GM19351 (cell line): Measurements from ENCODE around the gene PALS2.

Experiments used
- ATAC-seq: cut with Tn5 transposase; IDR thresholded peaks from one replicate; pipeline ENCODE4 v1.9.1; 2021; ENCODE audit warnings: mild to moderate bottlenecking, moderate library complexity; ENCODE audit not compliant: unreplicated experiment

The PALS2 gene

DNA sequence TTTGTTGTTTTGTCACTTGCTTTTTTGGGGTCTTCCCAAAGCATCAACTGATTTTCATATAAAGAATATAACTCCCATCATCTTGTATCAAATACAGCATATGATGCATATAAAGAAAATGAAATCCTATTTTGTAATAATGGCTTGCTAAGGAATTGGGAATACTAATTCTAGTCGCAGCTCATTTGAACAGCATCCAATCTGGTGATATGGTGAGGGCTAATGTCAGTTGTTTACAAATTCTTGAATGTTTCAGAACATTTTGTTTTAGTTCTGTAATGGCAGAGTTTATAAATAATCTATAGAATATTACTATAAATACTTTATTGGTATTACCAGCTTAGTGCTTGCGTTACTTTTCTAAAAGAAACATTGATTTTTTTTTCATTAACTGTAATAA lies 8.9 kb downstream of the PALS2 start:
- ATAC-seq: no peak

DNA sequence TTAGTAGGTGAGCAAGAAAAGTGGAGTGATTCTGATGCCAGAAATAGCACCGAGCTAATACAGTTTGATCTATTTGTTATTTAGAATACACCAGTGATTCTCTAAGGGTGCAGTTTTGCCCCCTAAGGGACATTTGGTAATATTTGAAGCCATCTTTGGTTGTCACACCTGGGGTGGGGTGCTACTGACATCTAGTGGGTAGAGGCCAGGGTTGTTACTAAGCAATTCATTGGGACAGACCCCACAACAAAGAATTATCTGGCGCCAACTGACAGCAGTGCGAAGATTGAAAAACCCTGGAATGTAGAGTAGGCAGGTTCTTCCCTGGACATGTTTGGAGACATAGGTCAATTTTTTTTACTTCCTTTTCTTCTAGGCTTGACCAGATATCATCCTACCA lies 14.6 kb downstream of the PALS2 start:
- peak; percentile 55 for ATAC-seq

DNA sequence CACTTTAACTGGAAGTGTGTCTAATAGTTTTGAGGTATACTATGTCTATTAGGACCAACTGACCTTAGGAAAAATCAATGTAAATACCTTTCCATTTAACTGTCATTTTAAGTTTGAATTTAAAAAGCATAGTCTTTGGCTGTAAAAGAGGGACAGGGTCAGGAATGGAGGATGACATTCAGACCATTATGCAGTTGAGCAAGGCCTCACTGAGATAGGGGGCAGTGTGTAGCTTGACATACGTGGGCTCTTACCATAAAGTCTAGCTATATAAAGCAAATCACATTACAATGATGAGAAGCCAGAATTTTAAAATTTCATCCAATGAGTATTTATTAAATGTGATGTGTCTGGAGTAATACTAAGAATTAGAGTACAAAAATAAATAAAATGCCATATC lies 17.9 kb downstream of the PALS2 start:
- ATAC-seq: no peak

DNA sequence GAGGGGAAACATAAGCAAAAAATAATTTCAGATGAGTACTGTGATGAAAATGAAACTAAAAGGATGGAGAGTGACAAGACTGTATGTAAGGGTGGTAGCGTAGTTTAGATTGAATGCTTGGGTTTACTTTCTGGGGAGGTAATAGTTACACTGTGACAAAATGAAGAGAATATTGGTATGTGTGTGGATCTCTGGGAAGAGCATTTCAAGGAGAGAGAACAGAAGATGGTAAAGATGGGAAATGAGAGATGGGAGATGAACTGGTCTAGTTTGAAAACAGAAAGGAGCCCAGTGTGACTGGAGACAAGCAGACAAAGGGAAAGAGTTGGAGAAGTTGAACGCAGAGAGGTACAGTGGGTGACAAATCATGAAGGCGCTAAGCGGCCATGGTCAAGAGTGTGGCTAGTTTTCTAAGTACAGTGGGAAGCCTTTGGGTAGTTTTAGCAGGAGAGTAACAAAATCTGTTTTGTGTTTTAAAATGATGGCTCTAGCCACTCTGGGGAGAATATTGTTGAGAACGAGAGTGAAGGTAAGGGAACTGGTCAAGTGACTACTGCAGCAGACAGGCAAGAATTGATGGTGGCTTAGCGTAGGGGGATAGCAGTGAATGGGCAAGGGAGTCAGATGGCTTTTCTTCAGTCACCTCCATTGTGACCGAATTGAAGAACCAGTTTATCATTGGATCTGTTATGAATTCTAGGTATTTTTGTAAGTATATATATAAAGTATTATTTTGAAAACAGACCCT lies 22.6 kb downstream of the PALS2 start:
- ATAC-seq: peak; percentile 61

DNA sequence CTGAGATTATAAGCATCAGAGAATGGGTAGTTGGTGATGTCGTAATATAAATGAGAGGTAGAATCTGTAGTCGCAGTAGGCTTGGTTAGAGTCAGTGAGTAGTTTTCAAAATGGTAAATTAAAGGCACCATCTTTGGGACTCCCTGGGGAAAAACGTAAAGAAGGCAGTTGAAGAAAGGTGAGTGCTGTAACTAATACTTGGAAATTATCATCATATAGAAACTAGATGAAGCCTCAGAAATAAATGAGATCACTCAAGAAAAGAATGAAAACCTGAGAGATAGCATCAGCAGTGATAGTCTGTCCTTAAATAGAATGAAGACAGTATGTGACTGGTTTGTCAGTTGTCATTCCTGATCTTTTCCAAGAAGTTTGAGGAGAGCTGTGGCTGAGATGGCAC lies 23.8 kb downstream of the PALS2 start:
- peak; percentile 41 for ATAC-seq

DNA sequence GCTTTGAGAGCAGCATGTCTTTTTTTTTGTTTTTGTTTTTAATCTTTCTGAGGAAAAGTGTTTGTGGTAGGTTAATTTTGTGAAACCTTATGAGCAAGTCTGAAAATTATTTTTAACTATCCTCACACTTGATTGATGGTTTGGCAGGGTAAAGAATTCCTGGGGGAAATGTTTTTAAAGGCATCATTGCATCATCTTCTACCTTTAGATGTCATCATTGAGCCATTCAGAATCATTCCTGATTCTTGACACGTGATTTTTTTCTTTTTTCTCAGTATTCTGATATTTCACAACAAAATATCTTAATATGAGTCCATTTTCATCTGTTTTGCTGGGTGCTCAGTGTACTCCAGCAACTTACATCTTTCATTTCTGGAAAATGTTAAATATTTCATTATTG lies 28.3 kb downstream of the PALS2 start:
- ATAC-seq: no peak

DNA sequence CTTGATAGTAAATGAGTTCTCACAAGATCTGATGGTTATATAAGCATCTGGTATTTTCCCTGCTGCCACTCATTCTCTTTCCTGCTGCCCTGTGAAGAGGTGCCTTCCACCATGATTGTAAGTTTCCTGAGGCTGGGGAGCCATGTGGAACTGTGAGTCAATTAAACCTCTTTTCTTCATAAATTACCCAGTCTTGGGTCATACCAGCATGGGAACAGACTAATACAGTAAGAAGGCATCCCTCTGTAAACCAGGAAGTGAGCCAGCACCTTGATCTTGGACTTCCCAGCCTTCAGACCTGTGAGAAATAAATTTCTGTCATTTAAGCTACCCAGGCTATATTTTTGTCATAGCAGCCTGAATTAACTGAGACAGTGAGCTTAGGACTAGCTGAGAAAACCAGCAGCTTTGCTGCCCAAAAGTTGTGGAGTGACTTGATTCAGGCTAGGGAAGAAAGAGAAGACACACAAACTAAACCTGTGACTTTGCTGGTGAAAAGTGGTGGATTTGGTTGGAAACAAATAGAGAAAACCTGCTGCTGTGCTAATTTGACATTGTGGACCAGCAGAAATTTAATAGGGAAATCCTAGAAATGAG lies 29.7 kb downstream of the PALS2 start:
- no peak for ATAC-seq

DNA sequence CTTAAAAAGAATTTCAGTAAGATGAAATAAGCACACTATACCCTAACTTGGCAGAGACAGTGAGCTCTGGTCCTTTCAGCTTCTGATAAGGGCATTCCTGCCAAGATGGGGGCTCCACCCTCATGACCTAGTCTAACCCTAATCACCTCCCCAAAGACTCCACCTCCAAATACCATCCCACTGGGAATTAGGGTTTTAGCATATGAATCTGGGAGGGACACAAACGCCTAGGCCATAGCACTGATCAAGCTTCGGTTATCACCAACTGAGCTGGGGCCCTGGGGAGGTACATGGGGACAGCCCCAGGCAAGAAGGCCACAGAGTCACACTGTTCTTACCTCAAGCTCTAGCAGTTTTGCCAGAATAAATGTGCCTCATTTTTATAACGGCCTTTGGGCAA lies 31.4 kb downstream of the PALS2 start:
- ATAC-seq: no peak

DNA sequence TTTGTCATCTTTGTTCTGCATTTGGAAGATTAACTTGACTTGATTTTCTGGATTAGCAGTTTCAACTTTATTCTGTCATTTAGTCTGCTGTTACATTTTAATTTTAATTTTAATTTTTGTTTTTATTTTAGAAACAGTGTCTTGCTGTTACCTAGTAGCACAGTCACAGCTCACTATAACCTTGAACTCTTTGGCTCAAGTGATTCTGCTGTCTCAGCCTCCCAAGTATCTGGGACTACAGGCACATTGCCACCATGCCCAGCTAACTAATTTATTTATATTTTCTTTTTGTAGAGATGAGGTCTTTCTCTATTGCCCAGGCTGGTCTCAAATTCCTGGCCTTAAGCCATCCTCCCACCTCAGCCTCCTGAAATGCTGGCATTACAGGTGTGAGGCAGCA lies 35.3 kb downstream of the PALS2 start:
- no peak for ATAC-seq

DNA sequence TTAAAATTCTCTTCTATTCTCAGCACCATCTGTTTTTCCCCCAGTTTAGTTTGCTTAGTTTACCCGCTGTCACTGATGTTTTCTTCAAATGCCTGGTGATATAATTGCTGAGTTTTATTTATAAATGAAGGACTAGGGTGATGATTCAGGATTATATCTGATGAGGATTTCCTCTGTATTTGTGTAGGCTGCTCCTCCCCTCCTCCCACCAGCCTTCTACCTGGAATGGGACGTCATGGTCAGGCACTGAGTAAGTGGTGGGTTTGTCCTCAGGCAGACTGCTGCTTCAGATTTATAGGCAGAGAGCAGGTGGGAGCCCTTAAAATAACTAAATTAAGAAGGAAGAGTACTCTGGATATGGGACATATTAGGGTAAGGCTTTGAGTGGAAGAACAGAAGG lies 35.8 kb downstream of the PALS2 start:
- ATAC-seq: no peak

DNA sequence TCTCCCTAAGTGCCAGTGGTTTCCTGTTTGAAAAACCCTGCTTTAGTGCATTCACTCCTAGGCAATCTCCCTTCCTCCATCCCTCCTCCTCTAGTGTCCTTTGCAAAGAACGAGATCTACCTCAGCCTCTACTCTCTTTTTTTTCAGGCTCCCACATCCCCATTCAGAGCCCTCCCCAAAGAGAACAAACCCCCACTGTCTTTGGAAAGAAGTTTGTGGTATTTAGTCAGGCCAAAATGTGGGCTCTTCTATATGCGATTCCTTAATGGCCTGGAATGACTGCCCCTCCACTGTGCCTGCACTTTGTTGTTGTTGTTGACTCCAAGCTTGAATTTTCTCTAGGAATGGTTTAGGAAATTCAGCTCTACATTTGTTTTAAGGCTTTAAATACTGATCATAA lies 36.3 kb downstream of the PALS2 start:
- no peak for ATAC-seq

DNA sequence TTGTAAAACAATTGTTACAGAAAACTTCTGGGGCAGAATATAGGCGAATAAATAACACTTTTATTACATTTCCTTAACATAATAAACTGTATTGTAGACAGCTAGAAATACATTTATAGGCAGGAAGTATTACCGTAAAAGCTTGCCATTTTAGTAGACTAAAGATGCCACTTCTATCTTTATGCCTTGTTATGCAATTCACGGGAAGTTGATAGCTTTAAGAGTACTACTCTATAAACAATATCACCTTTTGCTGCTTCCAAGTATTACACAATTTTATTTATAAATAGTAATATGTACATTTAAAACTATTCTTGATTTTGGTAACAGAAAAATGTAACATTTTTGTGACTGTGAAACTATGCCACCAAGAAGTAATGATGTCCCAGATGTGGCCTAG lies 37.9 kb downstream of the PALS2 start:
- ATAC-seq: no peak

DNA sequence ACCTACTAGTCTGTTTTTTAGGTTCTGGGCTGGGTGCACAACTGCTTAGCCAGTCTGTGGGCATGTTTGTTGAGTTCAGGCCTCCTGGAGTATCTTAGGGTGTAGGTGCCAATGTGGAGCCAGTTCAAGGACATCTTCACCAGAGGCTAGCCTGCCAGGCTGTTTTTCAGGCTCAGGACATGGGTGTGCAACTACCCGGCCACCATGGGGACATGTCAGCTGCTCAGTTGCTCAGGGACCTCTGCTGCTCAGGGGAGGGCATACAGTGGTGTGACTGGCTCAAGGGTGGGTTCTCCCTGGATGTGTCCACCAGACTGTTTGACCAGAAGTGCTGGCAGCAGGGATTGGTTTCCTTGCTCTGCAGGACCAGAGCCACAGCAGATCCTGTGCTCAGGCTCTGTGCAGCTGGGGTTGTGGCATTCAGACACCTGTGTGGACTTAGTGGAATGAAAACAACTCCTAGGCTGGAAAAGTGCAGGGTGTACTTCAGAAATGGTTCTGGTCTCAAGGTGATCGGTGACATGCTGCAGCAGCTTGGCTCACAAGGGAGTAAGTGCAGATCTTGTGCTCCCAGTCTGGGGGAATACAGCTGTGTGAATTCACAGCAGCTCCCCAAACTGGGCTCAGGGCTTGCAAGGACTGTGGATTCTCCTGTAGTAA lies 44.8 kb downstream of the PALS2 start:
- ATAC-seq: no peak

DNA sequence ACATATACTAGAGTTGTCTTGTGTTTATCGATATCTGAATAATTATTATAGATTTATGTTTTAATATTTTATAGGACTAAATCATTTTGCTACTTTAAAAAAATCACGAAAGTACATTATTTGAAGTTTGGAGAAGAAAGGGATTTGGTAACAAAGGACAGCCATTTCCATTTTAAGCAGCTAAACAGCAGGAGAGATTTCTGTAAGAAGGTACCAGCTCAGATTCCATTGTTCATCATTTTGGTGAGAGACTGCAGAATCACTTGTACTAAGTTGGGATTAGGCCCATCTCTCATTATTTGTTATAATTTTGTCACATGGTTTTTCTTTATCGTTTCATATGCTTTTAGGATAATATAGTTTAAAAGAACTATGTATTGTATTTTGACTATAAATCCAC lies 46.7 kb downstream of the PALS2 start:
- no peak for ATAC-seq

DNA sequence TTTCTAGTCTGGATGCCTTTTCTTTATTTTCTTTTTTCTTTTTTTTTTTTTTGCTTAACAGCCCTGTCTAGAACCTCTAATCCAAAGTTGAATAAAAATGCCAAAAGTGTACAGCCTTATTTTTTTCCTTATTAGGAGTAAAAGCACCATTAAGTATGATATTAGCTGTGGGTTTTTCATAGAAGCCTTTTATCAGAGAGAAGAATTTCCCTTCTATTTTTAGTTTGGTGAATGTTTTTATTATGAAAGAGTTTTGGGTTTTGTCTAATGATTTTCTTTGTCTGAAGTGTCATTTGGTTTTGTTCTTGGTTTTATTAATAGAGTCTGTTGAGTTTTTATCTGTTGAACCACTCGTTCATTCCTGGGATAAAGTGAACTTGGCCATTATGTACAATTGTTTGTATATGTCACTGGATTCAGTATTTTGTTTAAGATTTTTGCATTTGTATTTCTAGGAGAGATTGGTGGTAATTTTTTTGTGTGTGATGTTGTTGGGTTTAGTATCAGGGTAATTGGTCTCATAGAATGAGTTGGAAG lies 49.5 kb downstream of the PALS2 start:
- no peak for ATAC-seq
